ENCODE data around the gene CIAO3. TPM values are rescaled to one million over a fixed set of nuclear protein-coding genes. Genes with fewer than 3 reads are reported as not detected.
A peak's percentile ranks its signal among the peaks of the same experiment; 100 is the strongest.

Gene CIAO3
- total RNA-seq, 6 donors from 2014 or later = 27.8 to 96.4 (median 33.1) TPM

- Histone ChIP-seq H3K4me1 (peaks cover 0 to under 1% (median under 1%) of the 10 kb centered on the region in 4 donors), H3K27me3 (no peaks in the 10 kb centered on the region), H3K9me3 (no peaks in the 10 kb centered on the region), H3K27ac (no peak overlapping the region), H3K36me3 (no peaks in the 10 kb centered on the region), H3K4me3 (no peak overlapping the region)
- DNase-seq (peak in 1 of 2 donors; percentile 73), ATAC-seq (ENCODE audit: low FRiP score in 2 of 2) (no peak)
- TF ChIP-seq POLR2AphosphoS5 (IDR thresholded peaks at IDR 0.05) (no peak), EP300 (IDR thresholded peaks at IDR 0.05) (no peak), POLR2A (IDR thresholded peaks at IDR 0.05) (no peak)
- TF ChIP-seq, protein P1, sequence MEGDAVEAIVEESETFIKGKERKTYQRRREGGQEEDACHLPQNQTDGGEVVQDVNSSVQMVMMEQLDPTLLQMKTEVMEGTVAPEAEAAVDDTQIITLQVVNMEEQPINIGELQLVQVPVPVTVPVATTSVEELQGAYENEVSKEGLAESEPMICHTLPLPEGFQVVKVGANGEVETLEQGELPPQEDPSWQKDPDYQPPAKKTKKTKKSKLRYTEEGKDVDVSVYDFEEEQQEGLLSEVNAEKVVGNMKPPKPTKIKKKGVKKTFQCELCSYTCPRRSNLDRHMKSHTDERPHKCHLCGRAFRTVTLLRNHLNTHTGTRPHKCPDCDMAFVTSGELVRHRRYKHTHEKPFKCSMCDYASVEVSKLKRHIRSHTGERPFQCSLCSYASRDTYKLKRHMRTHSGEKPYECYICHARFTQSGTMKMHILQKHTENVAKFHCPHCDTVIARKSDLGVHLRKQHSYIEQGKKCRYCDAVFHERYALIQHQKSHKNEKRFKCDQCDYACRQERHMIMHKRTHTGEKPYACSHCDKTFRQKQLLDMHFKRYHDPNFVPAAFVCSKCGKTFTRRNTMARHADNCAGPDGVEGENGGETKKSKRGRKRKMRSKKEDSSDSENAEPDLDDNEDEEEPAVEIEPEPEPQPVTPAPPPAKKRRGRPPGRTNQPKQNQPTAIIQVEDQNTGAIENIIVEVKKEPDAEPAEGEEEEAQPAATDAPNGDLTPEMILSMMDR (IDR thresholded peaks at IDR 0.05) = no peak
- 70 to 91% methylated on average over 4 to 18 of the region's 48 CpGs for WGBS, 2 donors
These were observed 26.2 kb upstream of the CIAO3 start for GRCh38 chr16:766820-767640.

DNA sequence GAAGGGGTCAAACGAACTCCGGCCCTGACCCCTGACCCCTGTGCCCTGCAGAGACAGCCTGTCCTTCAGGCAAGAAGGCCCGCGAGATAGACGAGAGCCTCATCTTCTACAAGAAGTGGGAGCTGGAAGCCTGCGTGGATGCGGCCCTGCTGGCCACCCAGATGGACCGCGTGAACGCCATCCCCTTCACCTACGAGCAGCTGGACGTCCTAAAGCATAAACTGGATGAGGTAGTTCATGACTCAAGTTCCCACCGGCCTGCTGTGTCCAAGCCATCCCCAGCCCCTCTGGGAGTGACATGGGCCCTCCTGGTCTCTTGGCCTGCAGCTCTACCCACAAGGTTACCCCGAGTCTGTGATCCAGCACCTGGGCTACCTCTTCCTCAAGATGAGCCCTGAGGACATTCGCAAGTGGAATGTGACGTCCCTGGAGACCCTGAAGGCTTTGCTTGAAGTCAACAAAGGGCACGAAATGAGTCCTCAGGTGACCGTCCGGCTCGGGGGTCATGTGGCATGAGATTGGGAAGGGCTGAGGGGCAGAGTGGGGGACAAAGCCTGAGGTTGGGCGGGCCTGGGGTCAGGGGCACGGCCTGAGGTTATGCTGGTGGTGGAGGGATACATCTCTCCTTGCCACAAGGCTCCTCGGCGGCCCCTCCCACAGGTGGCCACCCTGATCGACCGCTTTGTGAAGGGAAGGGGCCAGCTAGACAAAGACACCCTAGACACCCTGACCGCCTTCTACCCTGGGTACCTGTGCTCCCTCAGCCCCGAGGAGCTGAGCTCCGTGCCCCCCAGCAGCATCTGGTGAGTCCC lies 25.4 kb upstream of the CIAO3 start:
- no peaks in the 10 kb centered on the region for H3K27me3 ChIP-seq
- no peak overlapping the region for H3K27ac ChIP-seq
- DNase-seq = peak in 1 of 2 donors; percentile 66
- H3K4me1 ChIP-seq = peaks cover 0 to 5% (median 1%) of the 10 kb centered on the region in 4 donors
- H3K9me3 ChIP-seq = no peaks in the 10 kb centered on the region
- TF ChIP-seq POLR2AphosphoS5 (IDR thresholded peaks at IDR 0.05) (no peak), EP300 (IDR thresholded peaks at IDR 0.05) (no peak), POLR2A (IDR thresholded peaks at IDR 0.05) (no peak)
- TF ChIP-seq, protein P1 (IDR thresholded peaks at IDR 0.05) = no peak
- 85 to 93% methylated on average over 19 to 29 of the region's 29 CpGs for WGBS, 2 donors
- H3K4me3 ChIP-seq = no peak overlapping the region
- ATAC-seq (ENCODE audit: low FRiP score in 2 of 2) = no peak
- no peaks in the 10 kb centered on the region for H3K36me3 ChIP-seq

DNA sequence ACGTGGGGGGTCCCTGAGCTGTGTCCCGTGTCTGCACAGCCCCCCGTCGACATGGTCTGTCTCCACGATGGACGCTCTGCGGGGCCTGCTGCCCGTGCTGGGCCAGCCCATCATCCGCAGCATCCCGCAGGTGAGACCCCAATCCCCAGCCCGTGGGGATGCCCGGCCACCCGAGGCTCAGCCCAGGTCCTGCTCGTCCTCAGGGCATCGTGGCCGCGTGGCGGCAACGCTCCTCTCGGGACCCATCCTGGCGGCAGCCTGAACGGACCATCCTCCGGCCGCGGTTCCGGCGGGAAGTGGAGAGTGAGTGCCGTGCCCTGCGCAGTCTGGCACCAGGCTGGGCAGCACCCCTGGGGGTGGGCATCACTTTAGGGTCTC lies 24.7 kb upstream of the CIAO3 start:
- 90 to 93% methylated on average over 11 to 13 of the region's 29 CpGs for WGBS, 2 donors
- H3K36me3 ChIP-seq = no peaks in the 10 kb centered on the region
- H3K27me3 ChIP-seq = no peaks in the 10 kb centered on the region
- ATAC-seq (ENCODE audit: low FRiP score in 2 of 2) (no peak), DNase-seq (peak in 1 of 2 donors; percentile 81)
- peaks cover 0 to 5% (median 3%) of the 10 kb centered on the region in 4 donors for H3K4me1 ChIP-seq
- H3K9me3 ChIP-seq = no peaks in the 10 kb centered on the region
- TF ChIP-seq EP300 (IDR thresholded peaks at IDR 0.05) = no peak
- TF ChIP-seq, protein P1 (IDR thresholded peaks at IDR 0.05) = no peak
- TF ChIP-seq POLR2AphosphoS5 (IDR thresholded peaks at IDR 0.05) = no peak
- TF ChIP-seq POLR2A (IDR thresholded peaks at IDR 0.05) = no peak
- no peak overlapping the region for H3K4me3 ChIP-seq
- H3K27ac ChIP-seq = no peak overlapping the region

- H3K27ac ChIP-seq = no peak overlapping the region
- H3K27me3 ChIP-seq = no peaks in the 10 kb centered on the region
- no peak for TF ChIP-seq POLR2AphosphoS5 (IDR thresholded peaks at IDR 0.05)
- no peak for TF ChIP-seq POLR2A (IDR thresholded peaks at IDR 0.05)
- TF ChIP-seq EP300 (IDR thresholded peaks at IDR 0.05) = no peak
- TF ChIP-seq, protein P1 (IDR thresholded peaks at IDR 0.05) = no peak
- no peaks in the 10 kb centered on the region for H3K9me3 ChIP-seq
- DNase-seq (peak in 1 of 2 donors; percentile 82), ATAC-seq (ENCODE audit: low FRiP score in 2 of 2) (no peak)
- H3K36me3 ChIP-seq = no peaks in the 10 kb centered on the region
- H3K4me1 ChIP-seq = peaks cover 0 to 10% (median 7%) of the 10 kb centered on the region in 4 donors
- H3K4me3 ChIP-seq = no peak overlapping the region
- WGBS, 2 donors = 91 to 93% methylated on average over 6 to 29 of the region's 38 CpGs
These were observed 24.2 kb upstream of the CIAO3 start for GRCh38 chr16:764848-765487.

All from upper lobe of left lung (tissue), 6 donors.